ENCODE measurements around the gene TP53.

DNA sequence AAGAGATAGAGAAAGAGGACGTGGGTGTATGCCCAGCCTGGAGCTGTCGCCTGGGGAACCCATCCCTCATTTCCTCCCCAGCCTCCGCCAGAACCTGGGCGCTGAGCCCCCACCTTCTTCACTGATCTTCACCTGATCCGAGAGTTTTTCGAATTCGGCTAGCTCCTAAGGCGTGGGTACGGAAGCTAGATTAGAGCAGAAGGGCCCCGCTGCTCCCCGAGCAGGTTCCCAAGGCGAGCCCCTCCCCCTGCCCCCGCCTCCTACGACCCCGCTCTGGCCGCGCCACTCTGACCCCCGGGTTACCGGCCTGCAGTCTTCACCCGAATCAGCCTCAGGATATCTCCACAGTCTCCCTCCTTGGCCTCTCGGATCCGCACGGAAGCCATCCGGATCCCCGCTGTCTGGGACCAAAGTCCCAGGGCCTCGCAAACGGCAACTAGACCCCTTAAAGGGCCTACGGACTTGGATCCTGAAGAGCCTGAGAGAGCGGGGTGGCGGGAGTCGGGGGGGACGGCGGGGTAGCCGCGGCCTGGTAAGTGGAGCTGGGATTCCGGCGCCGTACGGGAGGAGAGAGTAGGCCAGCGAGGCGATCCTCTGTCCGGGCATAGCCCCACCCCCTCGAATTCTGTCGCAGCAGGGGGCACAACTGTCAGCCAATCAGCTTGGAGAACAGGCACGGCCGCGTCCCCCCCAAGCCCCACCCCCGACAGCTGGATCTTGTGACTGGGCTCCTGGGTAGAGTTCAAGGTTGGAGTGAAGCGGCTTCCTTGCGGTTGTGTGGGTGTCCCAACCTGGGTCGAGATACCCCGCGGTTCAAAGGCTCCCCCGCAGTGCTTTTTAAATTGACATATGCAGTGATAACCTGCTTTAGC lies 59.8 kb downstream of the TP53 start, which contains the start of gene SAT2:
- TF ChIP-seq POLR2A (IDR thresholded peaks at IDR 0.05), result peak; percentile 86
- TF ChIP-seq, protein P1, sequence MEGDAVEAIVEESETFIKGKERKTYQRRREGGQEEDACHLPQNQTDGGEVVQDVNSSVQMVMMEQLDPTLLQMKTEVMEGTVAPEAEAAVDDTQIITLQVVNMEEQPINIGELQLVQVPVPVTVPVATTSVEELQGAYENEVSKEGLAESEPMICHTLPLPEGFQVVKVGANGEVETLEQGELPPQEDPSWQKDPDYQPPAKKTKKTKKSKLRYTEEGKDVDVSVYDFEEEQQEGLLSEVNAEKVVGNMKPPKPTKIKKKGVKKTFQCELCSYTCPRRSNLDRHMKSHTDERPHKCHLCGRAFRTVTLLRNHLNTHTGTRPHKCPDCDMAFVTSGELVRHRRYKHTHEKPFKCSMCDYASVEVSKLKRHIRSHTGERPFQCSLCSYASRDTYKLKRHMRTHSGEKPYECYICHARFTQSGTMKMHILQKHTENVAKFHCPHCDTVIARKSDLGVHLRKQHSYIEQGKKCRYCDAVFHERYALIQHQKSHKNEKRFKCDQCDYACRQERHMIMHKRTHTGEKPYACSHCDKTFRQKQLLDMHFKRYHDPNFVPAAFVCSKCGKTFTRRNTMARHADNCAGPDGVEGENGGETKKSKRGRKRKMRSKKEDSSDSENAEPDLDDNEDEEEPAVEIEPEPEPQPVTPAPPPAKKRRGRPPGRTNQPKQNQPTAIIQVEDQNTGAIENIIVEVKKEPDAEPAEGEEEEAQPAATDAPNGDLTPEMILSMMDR (IDR thresholded peaks at IDR 0.05), result no peak
- no peak for TF ChIP-seq EP300 (IDR thresholded peaks at IDR 0.05; ENCODE audit: low read depth)

Data from transverse colon (tissue), 3 donors.